SK-N-SH (cell line): ENCODE measurements around the gene RASGEF1C. TPM values are rescaled to one million over a fixed set of nuclear protein-coding genes. Genes with fewer than 3 reads are reported as not detected.

ENCODE experiments used
- CTCF ChIA-PET: fragments of 300-600, 350-600 bp; formaldehyde crosslinking; extraction: SDS; loops from one replicate; lab custom pipeline; 2021; lab: Yijun Ruan, JAX
- POLR2A ChIA-PET: fragments of 350-600 bp; sonication (Branson Sonifier 250); formaldehyde crosslinking; extraction: SDS; loops from one replicate; lab custom pipeline; 2020; ENCODE audit warnings: antibody characterized with exemption, inconsistent platforms; lab: Yijun Ruan, JAX
- DNase-seq: peaks from one replicate; pipeline ENCODE4 v3.0.0; 2012
- H2AFZ ChIP-seq: fragments of 200-600 bp; sonication (generic); 2 replicates; pipeline ENCODE4 v1.8.1; 2016; ENCODE audit warnings: antibody characterized with exemption, mild to moderate bottlenecking, low read depth
- H3F3A ChIP-seq: fragments of 200-600 bp; sonication (generic); replicated peaks from 2 replicates; pipeline ENCODE3; 2016; ENCODE audit warnings: antibody characterized with exemption, mild to moderate bottlenecking; ENCODE audit not compliant: insufficient read depth
- H3K27ac ChIP-seq, 2 experiments: fragments of 200-500 bp in 1 of 2; fragments of 200-600 bp in 1 of 2; sonication (Bioruptor generic) in 1 of 2; sonication (generic), shearing (Covaris generic) in 1 of 2; 2 replicates each; pipeline versions ENCODE4 v1.5.1 to v1.6.1; 2014 to 2016; ENCODE audit warnings: low read depth in 2 of 2, inconsistent platforms in 1 of 2, low read length in 1 of 2, mild to moderate bottlenecking in 1 of 2, mixed read lengths in 1 of 2
- H3K27me3 ChIP-seq: fragments of 200-600 bp; sonication (generic), shearing (Covaris generic); 2 replicates; pipeline ENCODE4 v1.6.1; 2016; ENCODE audit warnings: mixed run types; ENCODE audit not compliant: insufficient read depth
- H3K36me3 ChIP-seq, 2 experiments: fragments of 200-500 bp in 1 of 2; fragments of 200-600 bp in 1 of 2; sonication (Bioruptor generic) in 1 of 2; sonication (generic) in 1 of 2; replicated peaks in 1 of 2; 2 replicates each; pipeline versions ENCODE3 to v1.5.1; 2014 to 2016; ENCODE audit warnings: low read length in 1 of 2, mild to moderate bottlenecking in 1 of 2; ENCODE audit not compliant: insufficient read depth in 2 of 2, control insufficient read depth in 1 of 2
- H3K4me1 ChIP-seq, 2 experiments: fragments of 200-500 bp in 1 of 2; fragments of 200-600 bp in 1 of 2; sonication (Bioruptor generic) in 1 of 2; sonication (generic), shearing (Covaris generic) in 1 of 2; 2 replicates each; pipeline versions ENCODE4 v1.5.1 to v1.6.1; 2014 to 2016; ENCODE audit warnings: low read depth in 1 of 2, low read length in 1 of 2, mixed run types in 1 of 2; ENCODE audit not compliant: insufficient read depth in 2 of 2, control insufficient read depth in 1 of 2
- H3K4me2 ChIP-seq: fragments of 200-600 bp; sonication (generic), shearing (Covaris generic); 2 replicates; pipeline ENCODE4 v1.6.1; 2017; ENCODE audit warnings: mixed run types
- H3K4me3 ChIP-seq, 2 experiments: fragments of 200-500 bp in 1 of 2; fragments of 200-600 bp in 1 of 2; sonication (Bioruptor generic) in 1 of 2; sonication (generic), shearing (Covaris generic) in 1 of 2; 2 replicates each; pipeline versions ENCODE4 v1.5.1 to v1.8.1; 2014 to 2016; ENCODE audit warnings: low read depth in 2 of 2, inconsistent platforms in 1 of 2, low read length in 1 of 2, mild to moderate bottlenecking in 1 of 2, mixed read lengths in 1 of 2, moderate library complexity in 1 of 2
- H3K79me2 ChIP-seq: fragments of 200-600 bp; sonication (generic); 2 replicates; pipeline ENCODE4 v1.8.1; 2017; ENCODE audit warnings: mild to moderate bottlenecking; ENCODE audit not compliant: insufficient read depth
- H3K9ac ChIP-seq: fragments of 200-600 bp; sonication (generic); 2 replicates; pipeline ENCODE4 v1.6.1; 2017; ENCODE audit warnings: mixed run types
- H3K9me2 ChIP-seq: fragments of 200-600 bp; sonication (generic); 2 replicates; pipeline ENCODE4 v1.6.1; 2017; ENCODE audit warnings: mixed run types
- H3K9me3 ChIP-seq: fragments of 200-600 bp; sonication (generic); 2 replicates; pipeline ENCODE4 v1.6.1; 2017; ENCODE audit warnings: mixed run types, mild to moderate bottlenecking, moderate library complexity
- H4K20me1 ChIP-seq: fragments of 200-600 bp; sonication (generic); 2 replicates; pipeline ENCODE4 v1.6.1; 2017; ENCODE audit warnings: mild to moderate bottlenecking, mixed run types; ENCODE audit not compliant: insufficient read depth
- ELF1 ChIP-seq: IDR thresholded peaks from 2 replicates; pipeline ENCODE4 v1.4.0; 2012
- EZH2phosphoT487 ChIP-seq: fragments of 200-600 bp; sonication (generic); IDR thresholded peaks from 2 replicates; pipeline ENCODE4 v1.6.1; 2017; ENCODE audit warnings: low read depth, mixed run types, mild to moderate bottlenecking, antibody characterized with exemption, moderate library complexity, borderline replicate concordance
- FOXJ3 ChIP-seq: sonication (generic); formaldehyde crosslinking; IDR thresholded peaks from 2 replicates; pipeline ENCODE4 v1.5.1; 2020; ENCODE audit warnings: mild to moderate bottlenecking, missing genetic modification reagents
- FOXM1 ChIP-seq: IDR thresholded peaks from 2 replicates; pipeline ENCODE4 v1.4.0; 2012; ENCODE audit warnings: low read depth, mild to moderate bottlenecking
- GABPA ChIP-seq: IDR thresholded peaks from 2 replicates; pipeline ENCODE4 v1.4.0; 2012; ENCODE audit warnings: low read depth, mild to moderate bottlenecking
- GATA2 ChIP-seq: sonication (generic); formaldehyde crosslinking; IDR thresholded peaks from 2 replicates; pipeline ENCODE4 v1.5.0; 2020; ENCODE audit warnings: mild to moderate bottlenecking, missing genetic modification reagents
- IRF3 ChIP-seq: fragments of 150-350 bp; IDR thresholded peaks from 2 replicates; pipeline ENCODE4 v1.6.1; 2016; ENCODE audit warnings: mild to moderate bottlenecking, low read depth, low read length
- MEF2A ChIP-seq: IDR thresholded peaks from 2 replicates; pipeline ENCODE4 v1.4.0; 2012; ENCODE audit warnings: low read depth, borderline replicate concordance
- MXI1 ChIP-seq: IDR thresholded peaks from 2 replicates; pipeline ENCODE4 v1.6.1; 2012; ENCODE audit warnings: mild to moderate bottlenecking, low read depth, low read length, improper control_type of control experiment
- RAD21 ChIP-seq: IDR thresholded peaks from 2 replicates; pipeline ENCODE4 v1.6.1; 2012; ENCODE audit warnings: mild to moderate bottlenecking, low read length
- RXRA ChIP-seq: IDR thresholded peaks from 2 replicates; pipeline ENCODE4 v1.4.0; 2012; ENCODE audit warnings: low read depth, mild to moderate bottlenecking, borderline replicate concordance
- SIN3A ChIP-seq: IDR thresholded peaks from 2 replicates; pipeline ENCODE4 v1.6.1; 2012; ENCODE audit warnings: low read depth, mild to moderate bottlenecking, low read length, moderate library complexity, borderline replicate concordance
- TAF1 ChIP-seq: IDR thresholded peaks from 2 replicates; pipeline ENCODE4 v1.6.1; 2012; ENCODE audit warnings: low read depth, mild to moderate bottlenecking, low read length, moderate library complexity, borderline replicate concordance
- TEAD4 ChIP-seq: IDR thresholded peaks from 2 replicates; pipeline ENCODE4 v1.4.0; 2012; ENCODE audit warnings: mild to moderate bottlenecking, borderline replicate concordance; ENCODE audit not compliant: insufficient read depth
- WGBS: methylation state at CpG from one replicate; pipeline ENCODE4 v1.1.6; 2017; ENCODE audit warnings: low lambda C conversion rate; 5-methylcytosine and 5-hydroxymethylcytosine counted together
- polyA plus RNA-seq, 3 experiments: library from polyadenylated mRNA; depleted of rRNA; stranded (reverse); fragments of >200 nt; gene quantifications; 2 replicates each; pipeline ENCODE4 v1.2.3, GENCODE V29; 2012
- TF ChIP-seq, protein P1 (sequence below): IDR thresholded peaks from 2 replicates; pipeline ENCODE4 v1.4.0; 2012; ENCODE audit warnings: low read depth, borderline replicate concordance
- TF ChIP-seq, protein P2 (sequence below): fragments of 150-350 bp; IDR thresholded peaks from 2 replicates; pipeline ENCODE4 v1.6.1; 2017; ENCODE audit warnings: antibody characterized with exemption, low read length, low read depth, borderline replicate concordance
- TF ChIP-seq, protein P3 (sequence below): IDR thresholded peaks from 2 replicates; pipeline ENCODE4 v1.4.0; 2012; ENCODE audit warnings: low read depth
- TF ChIP-seq, protein P4 (sequence below): IDR thresholded peaks from 2 replicates; pipeline ENCODE4 v1.6.1; 2012; ENCODE audit warnings: mild to moderate bottlenecking, low read depth, low read length, moderate library complexity

Gene RASGEF1C
- polyA plus RNA-seq, 1 of the 3 experiments (the other 2 are of a cell fraction), result not detected

- peaks cover 0 to 5% of the 10 kb centered on the region in 2 experiments; a peak in 1 of 4 replicates for H3K4me1 ChIP-seq
- H3K4me3 ChIP-seq, result no peak overlapping the region
- H3K36me3 ChIP-seq, result no peaks in the 10 kb centered on the region
- H3K27ac ChIP-seq, result no peak overlapping the region
- ChIA-PET CTCF (no interaction called here), POLR2A (no interaction called here)
- WGBS, result 49% methylated on average over 5 of the region's 5 CpGs
- H3F3A ChIP-seq, result no peaks in the 10 kb centered on the region
- no peak for DNase-seq
- H3K9ac ChIP-seq, result no peak overlapping the region
- no peaks in the 10 kb centered on the region for H4K20me1 ChIP-seq
- no peak for TF ChIP-seq IRF3
- no peak for TF ChIP-seq GABPA
- no peak for TF ChIP-seq FOXM1
- no peaks in the 10 kb centered on the region for H3K9me2 ChIP-seq
- H3K79me2 ChIP-seq, result no peaks in the 10 kb centered on the region
- no peaks in the 10 kb centered on the region for H3K27me3 ChIP-seq
- no peaks in the 10 kb centered on the region for H3K9me3 ChIP-seq
- H2AFZ ChIP-seq, result no peak overlapping the region
- no peak overlapping the region for H3K4me2 ChIP-seq
Observed at GRCh38 chr5:180217797-180218196, 8.8 kb upstream of the RASGEF1C start.

DNA sequence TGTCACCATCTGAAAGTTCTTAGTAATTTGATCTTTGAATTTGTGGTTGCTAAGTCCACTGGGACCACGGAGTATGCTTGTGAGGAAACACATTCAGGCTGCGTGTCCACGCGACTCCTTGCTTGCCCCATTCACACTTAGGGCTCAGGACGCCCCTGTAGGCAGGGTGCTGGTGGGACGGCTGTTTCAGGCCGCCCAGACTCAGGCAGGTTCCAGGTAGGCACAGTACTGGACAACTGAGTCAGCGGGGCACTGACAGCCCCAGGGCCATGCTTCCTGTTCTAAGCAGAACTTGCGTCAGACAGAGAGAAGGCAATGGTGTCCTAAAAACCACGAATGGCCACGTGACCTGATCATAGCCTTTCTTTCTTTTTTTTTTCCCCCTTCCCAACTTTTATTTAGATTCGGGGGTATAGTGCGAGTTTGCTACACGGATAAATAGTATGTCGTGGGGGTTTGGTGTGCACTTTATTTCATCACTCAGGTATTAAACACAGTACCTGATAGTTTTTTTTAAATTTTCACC, 7.7 kb upstream of the RASGEF1C start:
- no peaks in the 10 kb centered on the region for H3K36me3 ChIP-seq
- no peaks in the 10 kb centered on the region for H3K9me2 ChIP-seq
- ChIA-PET CTCF (interaction anchor here (1.0 kb wide), 1 partner anchor 254 kb away, joined by 3 read pairs; no protein-coding TSS in a partner anchor), POLR2A (no interaction called here)
- no peak overlapping the region for H3K9ac ChIP-seq
- no peak overlapping the region for H2AFZ ChIP-seq
- H4K20me1 ChIP-seq, result no peaks in the 10 kb centered on the region
- H3K27me3 ChIP-seq, result no peaks in the 10 kb centered on the region
- no peaks in the 10 kb centered on the region for H3K79me2 ChIP-seq
- no peak overlapping the region for H3K4me3 ChIP-seq
- peaks cover 0 to 11% of the 10 kb centered on the region in 2 experiments; a peak in 1 of 4 replicates for H3K4me1 ChIP-seq
- H3K4me2 ChIP-seq, result no peak overlapping the region
- no peak overlapping the region for H3K27ac ChIP-seq
- no peak for DNase-seq
- H3F3A ChIP-seq, result no peaks in the 10 kb centered on the region
- H3K9me3 ChIP-seq, result no peaks in the 10 kb centered on the region
- 70% methylated on average over 15 of the region's 15 CpGs for WGBS
- TF ChIP-seq MEF2A (no peak), ELF1 (no peak), TAF1 (no peak), RAD21 (no peak), GATA2 (CRISPR knock-in tag) (no peak), SIN3A (no peak), FOXJ3 (CRISPR knock-in tag) (no peak), MXI1 (no peak), IRF3 (no peak), FOXM1 (no peak), EZH2phosphoT487 (no peak), TEAD4 (no peak), RXRA (no peak)
- TF ChIP-seq, protein P1, sequence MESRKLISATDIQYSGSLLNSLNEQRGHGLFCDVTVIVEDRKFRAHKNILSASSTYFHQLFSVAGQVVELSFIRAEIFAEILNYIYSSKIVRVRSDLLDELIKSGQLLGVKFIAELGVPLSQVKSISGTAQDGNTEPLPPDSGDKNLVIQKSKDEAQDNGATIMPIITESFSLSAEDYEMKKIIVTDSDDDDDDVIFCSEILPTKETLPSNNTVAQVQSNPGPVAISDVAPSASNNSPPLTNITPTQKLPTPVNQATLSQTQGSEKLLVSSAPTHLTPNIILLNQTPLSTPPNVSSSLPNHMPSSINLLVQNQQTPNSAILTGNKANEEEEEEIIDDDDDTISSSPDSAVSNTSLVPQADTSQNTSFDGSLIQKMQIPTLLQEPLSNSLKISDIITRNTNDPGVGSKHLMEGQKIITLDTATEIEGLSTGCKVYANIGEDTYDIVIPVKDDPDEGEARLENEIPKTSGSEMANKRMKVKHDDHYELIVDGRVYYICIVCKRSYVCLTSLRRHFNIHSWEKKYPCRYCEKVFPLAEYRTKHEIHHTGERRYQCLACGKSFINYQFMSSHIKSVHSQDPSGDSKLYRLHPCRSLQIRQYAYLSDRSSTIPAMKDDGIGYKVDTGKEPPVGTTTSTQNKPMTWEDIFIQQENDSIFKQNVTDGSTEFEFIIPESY, result no peak
- TF ChIP-seq, protein P2, sequence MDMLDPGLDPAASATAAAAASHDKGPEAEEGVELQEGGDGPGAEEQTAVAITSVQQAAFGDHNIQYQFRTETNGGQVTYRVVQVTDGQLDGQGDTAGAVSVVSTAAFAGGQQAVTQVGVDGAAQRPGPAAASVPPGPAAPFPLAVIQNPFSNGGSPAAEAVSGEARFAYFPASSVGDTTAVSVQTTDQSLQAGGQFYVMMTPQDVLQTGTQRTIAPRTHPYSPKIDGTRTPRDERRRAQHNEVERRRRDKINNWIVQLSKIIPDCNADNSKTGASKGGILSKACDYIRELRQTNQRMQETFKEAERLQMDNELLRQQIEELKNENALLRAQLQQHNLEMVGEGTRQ, result no peak
- TF ChIP-seq, protein P3, sequence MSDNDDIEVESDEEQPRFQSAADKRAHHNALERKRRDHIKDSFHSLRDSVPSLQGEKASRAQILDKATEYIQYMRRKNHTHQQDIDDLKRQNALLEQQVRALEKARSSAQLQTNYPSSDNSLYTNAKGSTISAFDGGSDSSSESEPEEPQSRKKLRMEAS, result no peak
- TF ChIP-seq, protein P4, sequence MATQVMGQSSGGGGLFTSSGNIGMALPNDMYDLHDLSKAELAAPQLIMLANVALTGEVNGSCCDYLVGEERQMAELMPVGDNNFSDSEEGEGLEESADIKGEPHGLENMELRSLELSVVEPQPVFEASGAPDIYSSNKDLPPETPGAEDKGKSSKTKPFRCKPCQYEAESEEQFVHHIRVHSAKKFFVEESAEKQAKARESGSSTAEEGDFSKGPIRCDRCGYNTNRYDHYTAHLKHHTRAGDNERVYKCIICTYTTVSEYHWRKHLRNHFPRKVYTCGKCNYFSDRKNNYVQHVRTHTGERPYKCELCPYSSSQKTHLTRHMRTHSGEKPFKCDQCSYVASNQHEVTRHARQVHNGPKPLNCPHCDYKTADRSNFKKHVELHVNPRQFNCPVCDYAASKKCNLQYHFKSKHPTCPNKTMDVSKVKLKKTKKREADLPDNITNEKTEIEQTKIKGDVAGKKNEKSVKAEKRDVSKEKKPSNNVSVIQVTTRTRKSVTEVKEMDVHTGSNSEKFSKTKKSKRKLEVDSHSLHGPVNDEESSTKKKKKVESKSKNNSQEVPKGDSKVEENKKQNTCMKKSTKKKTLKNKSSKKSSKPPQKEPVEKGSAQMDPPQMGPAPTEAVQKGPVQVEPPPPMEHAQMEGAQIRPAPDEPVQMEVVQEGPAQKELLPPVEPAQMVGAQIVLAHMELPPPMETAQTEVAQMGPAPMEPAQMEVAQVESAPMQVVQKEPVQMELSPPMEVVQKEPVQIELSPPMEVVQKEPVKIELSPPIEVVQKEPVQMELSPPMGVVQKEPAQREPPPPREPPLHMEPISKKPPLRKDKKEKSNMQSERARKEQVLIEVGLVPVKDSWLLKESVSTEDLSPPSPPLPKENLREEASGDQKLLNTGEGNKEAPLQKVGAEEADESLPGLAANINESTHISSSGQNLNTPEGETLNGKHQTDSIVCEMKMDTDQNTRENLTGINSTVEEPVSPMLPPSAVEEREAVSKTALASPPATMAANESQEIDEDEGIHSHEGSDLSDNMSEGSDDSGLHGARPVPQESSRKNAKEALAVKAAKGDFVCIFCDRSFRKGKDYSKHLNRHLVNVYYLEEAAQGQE, result no peak
